HepG2 (cell line): Measurements from ENCODE around the gene UROS. TPM values are rescaled to one million over a fixed set of nuclear protein-coding genes. Genes with fewer than 3 reads are reported as not detected.
A peak's percentile ranks its signal among the peaks of the same experiment; 100 is the strongest.

Experiments
- AFF4 ChIP-seq: sonication (generic); formaldehyde crosslinking; IDR thresholded peaks from 2 replicates; pipeline ENCODE4 v1.4.0; 2020; ENCODE audit warnings: missing genetic modification reagents
- AHR ChIP-seq: IDR thresholded peaks from 2 replicates; pipeline ENCODE4 v1.6.1; 2018; ENCODE audit warnings: missing genetic modification reagents, missing compliant biosample characterization
- BRCA1 ChIP-seq: sonication (generic); formaldehyde crosslinking; IDR thresholded peaks from 2 replicates; pipeline ENCODE4 v1.4.0; 2020; ENCODE audit warnings: missing genetic modification reagents
- GATAD1 ChIP-seq: IDR thresholded peaks from 2 replicates; pipeline ENCODE4 v1.6.1; 2016; ENCODE audit warnings: missing genetic modification reagents, missing compliant biosample characterization
- KMT2B ChIP-seq: IDR thresholded peaks from 2 replicates; pipeline ENCODE4 v1.6.1; 2016; ENCODE audit warnings: missing genetic modification reagents, missing compliant biosample characterization
- MTF1 ChIP-seq: sonication (generic); formaldehyde crosslinking; IDR thresholded peaks from 2 replicates; pipeline ENCODE4 v1.5.0; 2020; ENCODE audit warnings: missing genetic modification reagents
- MXI1 ChIP-seq: IDR thresholded peaks from 3 replicates; pipeline ENCODE4 v1.6.1; 2012; ENCODE audit warnings: low read depth, low read length, inconsistent platforms, borderline replicate concordance
- NFAT5 ChIP-seq: sonication (generic); formaldehyde crosslinking; IDR thresholded peaks from 2 replicates; pipeline ENCODE4 v1.4.0; 2020; ENCODE audit warnings: missing genetic modification reagents
- PRPF4 ChIP-seq: fragments of 200-400 bp; formaldehyde crosslinking; IDR thresholded peaks from 2 replicates; pipeline ENCODE4 v1.6.1; 2016; ENCODE audit warnings: low read length, low read depth; ENCODE audit not compliant: poor library complexity, severe bottlenecking
- RBM22 ChIP-seq: fragments of 200-400 bp; formaldehyde crosslinking; optimal IDR thresholded peaks from 2 replicates; pipeline ENCODE3; 2017; ENCODE audit warnings: mild to moderate bottlenecking, low read length, moderate library complexity
- SYNCRIP ChIP-seq: fragments of 200-400 bp; formaldehyde crosslinking; IDR thresholded peaks from 2 replicates; pipeline ENCODE4 v1.6.1; 2018; ENCODE audit warnings: mild to moderate bottlenecking, low read depth, low read length; ENCODE audit not compliant: insufficient read depth
- ZFYVE20 ChIP-seq: sonication (generic); formaldehyde crosslinking; IDR thresholded peaks from 2 replicates; pipeline ENCODE4 v1.8.0; 2023; ENCODE audit warnings: low read depth, mild to moderate bottlenecking, moderate library complexity, missing genetic modification reagents, borderline replicate concordance
- ZNF235 ChIP-seq: sonication (generic); formaldehyde crosslinking; IDR thresholded peaks from 2 replicates; pipeline ENCODE4 v1.8.1; 2023; ENCODE audit warnings: mild to moderate bottlenecking, missing genetic modification reagents, borderline replicate concordance
- ZNF292 ChIP-seq: sonication (generic); formaldehyde crosslinking; IDR thresholded peaks from 2 replicates; pipeline ENCODE4 v1.8.1; 2022; ENCODE audit warnings: mild to moderate bottlenecking, low read depth, missing genetic modification reagents, borderline replicate concordance
- ZNF660 ChIP-seq: sonication (generic); formaldehyde crosslinking; IDR thresholded peaks from 2 replicates; pipeline ENCODE4 v1.5.1; 2020; ENCODE audit warnings: mild to moderate bottlenecking, low read depth, missing genetic modification reagents, borderline replicate concordance
- ZNF709 ChIP-seq: sonication (generic); formaldehyde crosslinking; IDR thresholded peaks from 2 replicates; pipeline ENCODE4 v1.5.0; 2020; ENCODE audit warnings: mild to moderate bottlenecking, missing genetic modification reagents
- polyA plus RNA-seq, 8 experiments: library from polyadenylated mRNA; depleted of rRNA in 3 of 8; stranded (reverse) in 7 of 8; unstranded in 1 of 8; fragments of >200 nt; fragmentation: Illumina TruSeq in 4 of 8; extraction: Trizol in 4 of 8; gene quantifications; 2 replicates each; pipeline versions ENCODE4 v1.2.1 to v1.2.3, GENCODE V29; 2011 to 2016; ENCODE audit warnings: low read depth in 4 of 8, missing spikeins in 1 of 8, mixed read lengths in 1 of 8; ENCODE audit not compliant: insufficient read depth in 1 of 8
- total RNA-seq, 5 experiments: library from RNA; depleted of rRNA; stranded (reverse); fragments of >200 nt; fragmentation: Illumina TruSeq; extraction: Trizol; gene quantifications; 2 replicates each; pipeline ENCODE4 v1.2.3, GENCODE V29; 2016; ENCODE audit warnings: low read depth in 1 of 5
- TF ChIP-seq, protein P1 (sequence below): sonication (generic); formaldehyde crosslinking; IDR thresholded peaks from 2 replicates; pipeline ENCODE4 v1.9.0; 2021; ENCODE audit warnings: missing genetic modification reagents, borderline replicate concordance
- TF ChIP-seq, protein P2 (sequence below): sonication (generic); formaldehyde crosslinking; IDR thresholded peaks from 2 replicates; pipeline ENCODE4 v1.4.0; 2020; ENCODE audit warnings: mild to moderate bottlenecking, missing genetic modification reagents

Gene UROS
- total and polyA plus RNA-seq, 2 of the 13 experiments (the other 11 are each of a cell fraction or from before 2014, with no cell fraction given): 14.8 to 49.9 TPM

DNA sequence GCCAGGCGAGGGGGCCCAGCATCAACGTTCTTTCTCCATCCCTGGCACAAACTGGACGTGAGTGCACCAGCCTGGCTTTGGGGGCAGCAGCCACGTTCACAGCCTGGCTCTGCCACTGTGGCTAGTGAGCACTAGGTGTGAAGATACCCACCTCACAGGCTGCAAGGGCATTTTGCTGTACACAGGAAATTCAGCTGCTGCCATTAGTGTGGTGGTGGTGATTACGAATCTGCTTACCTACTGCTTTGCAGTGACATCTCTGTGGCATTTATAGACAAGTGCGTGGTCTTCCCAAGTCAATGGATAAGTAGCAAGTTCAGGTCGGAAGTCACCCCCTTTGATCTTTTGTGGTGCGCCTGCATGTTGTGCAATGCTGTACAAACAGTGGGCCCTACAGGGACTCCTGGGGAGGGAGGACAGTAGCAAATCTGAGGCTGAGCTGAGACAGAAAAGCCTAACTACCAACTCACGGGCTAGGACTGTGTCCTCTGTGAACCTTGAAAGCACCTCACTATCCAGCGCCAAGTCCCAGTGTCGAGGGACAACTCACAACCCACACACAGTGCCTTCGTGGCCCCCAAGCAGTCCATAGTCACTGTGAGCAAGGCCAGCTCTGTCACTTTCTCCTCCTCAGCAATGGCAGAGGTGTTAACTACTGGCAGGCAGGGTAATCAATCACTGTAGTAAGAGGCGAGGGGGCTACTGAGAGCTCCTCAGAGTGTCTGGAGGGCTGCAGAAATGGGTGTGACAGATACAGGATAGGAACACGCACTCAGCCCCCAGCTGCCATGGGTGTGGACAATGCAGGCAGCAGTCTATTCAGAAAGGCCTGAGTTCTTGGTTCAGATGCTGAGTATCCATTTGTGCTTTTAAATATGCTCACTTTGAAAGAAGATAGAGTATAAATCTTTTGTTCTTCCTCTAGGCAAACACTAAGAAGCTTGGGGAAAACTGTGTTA lies 30.4 kb downstream of the UROS start (continued):
- TF ChIP-seq AFF4 (CRISPR knock-in tag): no peak
- no peak for TF ChIP-seq NFAT5 (CRISPR knock-in tag)
- no peak for TF ChIP-seq ZNF235 (CRISPR knock-in tag)
- TF ChIP-seq AHR (CRISPR knock-in tag): no peak
- peak; percentile 61; the same call in 1 of the 2 replicates for TF ChIP-seq GATAD1 (CRISPR knock-in tag)
- peak; percentile 40; the same call in 1 of the 3 replicates for TF ChIP-seq MXI1
- TF ChIP-seq, protein P1, sequence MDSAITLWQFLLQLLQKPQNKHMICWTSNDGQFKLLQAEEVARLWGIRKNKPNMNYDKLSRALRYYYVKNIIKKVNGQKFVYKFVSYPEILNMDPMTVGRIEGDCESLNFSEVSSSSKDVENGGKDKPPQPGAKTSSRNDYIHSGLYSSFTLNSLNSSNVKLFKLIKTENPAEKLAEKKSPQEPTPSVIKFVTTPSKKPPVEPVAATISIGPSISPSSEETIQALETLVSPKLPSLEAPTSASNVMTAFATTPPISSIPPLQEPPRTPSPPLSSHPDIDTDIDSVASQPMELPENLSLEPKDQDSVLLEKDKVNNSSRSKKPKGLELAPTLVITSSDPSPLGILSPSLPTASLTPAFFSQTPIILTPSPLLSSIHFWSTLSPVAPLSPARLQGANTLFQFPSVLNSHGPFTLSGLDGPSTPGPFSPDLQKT (CRISPR knock-in tag): no peak
- 0 out of 2 replicates have a peak, but pooled peaks have one; percentile 33 for TF ChIP-seq KMT2B
- TF ChIP-seq ZNF292 (CRISPR knock-in tag): peak; percentile 80; the same call in 1 of the 2 replicates
- TF ChIP-seq MTF1 (CRISPR knock-in tag): no peak
- TF ChIP-seq PRPF4: no peak
- peak; percentile 54 for TF ChIP-seq RBM22
- no peak for TF ChIP-seq SYNCRIP
- no peak for TF ChIP-seq ZNF709
- no peak for TF ChIP-seq BRCA1 (CRISPR knock-in tag)
- TF ChIP-seq, protein P2, sequence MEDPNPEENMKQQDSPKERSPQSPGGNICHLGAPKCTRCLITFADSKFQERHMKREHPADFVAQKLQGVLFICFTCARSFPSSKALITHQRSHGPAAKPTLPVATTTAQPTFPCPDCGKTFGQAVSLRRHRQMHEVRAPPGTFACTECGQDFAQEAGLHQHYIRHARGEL (CRISPR knock-in tag): no peak
- no peak for TF ChIP-seq ZFYVE20 (CRISPR knock-in tag)
- no peak for TF ChIP-seq ZNF660
